Urothelium cell line (cell line): ENCODE measurements around the gene ZNF497.
"Not testable (repeated sequence)": the region's sequence is repeated elsewhere in the genome, so short reads cannot be mapped to it uniquely, and the experiment has no call there.

Experiments
- DNase-seq: peaks from one replicate; pipeline ENCODE4 v3.0.0; 2011; ENCODE audit warnings: low spot score, mixed read lengths
- FAIRE-seq: peaks from 2 replicates; lab custom pipeline; 2011; peaks lifted over from hg19 to GRCh38; lab: Jason Lieb, UNC

ZNF497 gene

DNA sequence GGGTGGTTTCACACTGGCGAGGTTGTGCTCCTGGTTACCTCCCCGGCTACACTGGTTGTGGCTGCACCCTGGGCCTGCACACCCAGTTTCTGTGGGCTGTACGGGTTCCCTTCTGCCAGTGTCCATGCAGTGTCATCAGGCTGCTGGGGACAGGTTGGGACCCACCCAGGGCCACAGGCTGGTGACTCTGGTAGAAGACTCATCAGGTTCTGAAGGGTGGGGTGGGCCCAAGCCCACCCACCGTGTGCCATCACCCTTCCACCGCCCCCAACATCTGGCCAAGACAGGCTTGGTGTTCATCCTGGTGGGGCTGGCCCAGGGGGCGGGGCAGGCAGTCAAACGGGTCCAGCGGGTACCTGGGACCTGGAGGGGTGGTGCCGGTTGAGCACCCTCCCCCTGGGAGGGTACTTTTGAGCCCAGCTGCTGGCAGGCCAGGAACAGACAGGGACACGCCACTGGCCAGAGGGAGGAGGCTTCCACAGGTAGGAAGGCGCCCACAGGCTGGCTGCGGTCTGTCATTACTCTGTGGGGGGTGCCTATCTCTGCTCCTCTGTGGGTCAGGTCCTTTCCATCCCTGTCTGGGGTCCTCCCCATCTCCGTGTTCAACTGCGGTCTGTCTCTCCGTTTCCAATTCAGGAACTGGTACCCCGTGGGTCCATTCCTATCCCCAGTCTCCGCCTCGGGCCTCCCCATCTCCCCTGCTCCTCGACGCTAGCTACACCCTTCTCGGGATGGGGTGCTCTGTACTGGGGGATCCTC, 32.8 kb upstream of the ZNF497 start, which contains the start of gene RNF225:
Gene RNF225, plus strand, starts transcription at position 437 of the 759 bp plus-strand sequence. CDS start 434 bp downstream, outside the sequence.
- no peak for DNase-seq
- FAIRE-seq: no peak

GRCh38 chr19:58394821-58395219, 32.3 kb upstream of the ZNF497 start:
- FAIRE-seq (no peak), DNase-seq (no peak)

DNA sequence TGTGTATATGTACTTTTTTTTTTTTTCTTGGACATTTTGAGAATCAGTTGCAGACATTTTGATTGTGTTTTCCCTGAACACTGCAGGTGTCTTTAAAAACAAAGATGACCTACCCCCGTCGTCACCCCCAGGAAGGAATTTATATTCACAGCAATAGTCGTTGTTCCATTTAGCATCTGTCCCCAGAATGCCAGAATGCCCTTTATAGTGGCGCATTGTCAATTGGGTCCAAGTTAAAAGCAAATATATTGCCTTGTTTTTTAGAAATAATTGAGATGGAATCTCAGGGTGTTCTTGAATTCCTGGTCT, 31.1 kb upstream of the ZNF497 start:
- no peak for FAIRE-seq

GRCh38 chr19:58392945-58393724, 30.6 kb upstream of the ZNF497 start:
- DNase-seq (no peak), FAIRE-seq (no peak)

More for the DNA sequence above, 31.1 kb upstream of the ZNF497 start:
- DNase-seq: no peak

- no peak for FAIRE-seq
- DNase-seq: no peak
Measured at GRCh38 chr19:58388175-58388526, 25.6 kb upstream of the ZNF497 start.

- no peak for DNase-seq
- no peak for FAIRE-seq
Measured at GRCh38 chr19:58387338-58388174, 25.0 kb upstream of the ZNF497 start.

DNA sequence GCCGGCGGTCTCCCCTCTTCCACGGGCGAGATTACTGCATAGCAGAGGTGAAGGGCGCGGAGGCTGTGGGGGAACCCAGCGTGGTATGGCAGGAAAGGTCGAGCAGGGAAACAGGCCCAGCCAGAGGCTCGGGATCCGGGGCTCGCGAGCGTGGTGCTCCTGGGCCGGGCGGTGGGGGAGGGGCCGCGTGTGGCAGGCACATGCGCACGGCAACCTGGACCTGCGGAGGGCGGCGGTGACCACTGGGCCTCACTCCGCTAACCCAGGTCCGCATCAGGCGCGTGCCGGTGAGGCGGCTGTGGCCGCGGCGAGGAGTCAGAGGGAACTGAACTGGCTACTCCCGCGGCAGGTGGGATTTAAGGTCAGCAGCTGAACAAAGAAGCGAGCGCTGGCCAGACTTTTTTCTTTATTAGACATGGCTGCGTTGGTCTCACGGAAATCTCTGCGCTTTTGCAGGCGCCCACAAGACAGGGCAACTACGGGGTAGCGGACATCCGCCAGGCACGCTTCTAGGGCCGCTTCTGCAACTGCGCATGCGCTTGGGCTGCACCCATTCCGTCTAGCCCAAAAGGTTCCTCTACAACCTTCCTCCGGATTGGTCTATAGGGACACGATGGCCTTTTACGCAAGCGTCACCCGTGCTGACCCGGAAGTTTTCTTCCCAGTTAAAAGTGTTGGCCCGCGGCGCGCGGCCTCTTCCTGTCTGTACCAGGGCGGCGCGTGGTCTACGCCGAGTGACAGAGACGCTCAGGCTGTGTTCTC, 24.2 kb upstream of the ZNF497 start, which contains the start of gene RPS5:
Gene RPS5, plus strand, starts transcription at position 694 of the 762 bp plus-strand sequence. CDS start 869 bp downstream, outside the sequence.
- peak; percentile 65 for FAIRE-seq
- peak; percentile 99 for DNase-seq

GRCh38 chr19:58385891-58386575, 23.5 kb upstream of the ZNF497 start:
- DNase-seq: no peak
- no peak for FAIRE-seq

DNA sequence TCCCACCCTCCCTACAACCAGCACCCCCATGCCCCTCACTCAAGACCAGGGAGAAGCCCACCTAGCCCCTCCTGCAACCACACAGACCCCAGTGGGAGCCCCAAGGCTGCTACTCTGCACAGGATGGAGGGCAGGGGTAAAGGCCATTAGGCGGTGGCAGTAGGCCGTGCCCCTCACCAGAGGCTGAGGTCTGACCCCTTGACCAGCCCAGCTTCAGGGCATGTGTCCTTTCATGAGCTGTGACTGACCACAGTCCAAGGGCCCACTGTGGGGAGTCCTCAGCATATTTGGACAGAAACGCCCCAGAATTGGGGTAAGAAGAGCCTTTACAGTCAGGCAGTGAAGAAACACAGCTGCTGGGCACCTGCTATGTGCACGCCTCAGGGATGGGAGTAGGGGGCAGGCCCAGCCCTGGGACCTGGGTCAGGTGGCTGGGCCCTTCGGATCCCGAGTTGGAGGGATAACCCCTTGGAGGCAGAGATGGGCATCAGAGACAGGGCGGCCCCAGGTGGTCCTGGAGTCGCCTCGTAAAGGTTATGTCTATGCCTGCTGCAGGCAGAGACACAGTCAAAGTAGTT, 22.9 kb upstream of the ZNF497 start:
- DNase-seq: no peak
- FAIRE-seq: no peak

GRCh38 chr19:58382997-58383603, 20.5 kb upstream of the ZNF497 start:
- FAIRE-seq (no peak), DNase-seq (no peak)

DNA sequence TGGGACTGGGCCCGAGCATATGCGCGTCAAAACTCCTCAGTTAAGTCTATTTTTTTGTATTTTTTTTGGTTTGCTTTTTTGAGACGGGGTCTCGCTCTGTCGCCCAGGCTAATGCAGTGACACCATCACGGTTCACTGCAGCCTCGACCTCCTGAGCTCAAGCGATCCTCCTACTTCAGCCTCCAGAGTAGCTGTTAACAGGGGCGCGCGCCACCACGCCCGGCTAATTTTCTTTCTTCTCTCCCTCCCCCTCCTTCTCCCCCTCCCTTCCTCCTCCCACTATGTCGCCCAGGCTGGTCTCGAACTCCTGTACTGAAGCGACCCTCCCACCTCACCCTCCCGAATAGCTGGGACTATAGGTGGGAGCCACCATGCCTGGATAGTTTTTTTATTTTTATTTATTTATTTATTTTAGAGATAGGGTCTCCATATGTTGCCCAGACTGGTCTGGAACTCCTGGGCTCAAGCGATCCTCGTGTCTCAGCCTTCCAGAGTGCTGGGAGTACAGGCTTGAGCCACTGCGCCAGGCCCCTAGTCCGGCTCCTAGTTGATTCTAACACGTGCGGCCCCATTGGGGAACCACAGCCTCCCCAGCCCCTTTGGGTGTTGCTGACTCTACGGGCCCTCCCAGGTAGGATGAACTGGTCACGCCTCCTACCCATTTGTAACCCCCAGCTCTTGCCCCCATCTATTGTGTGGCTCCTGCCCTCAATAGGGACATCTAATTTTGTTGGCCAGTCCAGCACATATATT, 19.1 kb upstream of the ZNF497 start:
- FAIRE-seq (no peak), DNase-seq (no peak)

- peak; percentile 75 for FAIRE-seq
- peak; percentile 95 for DNase-seq
Measured at GRCh38 chr19:58380662-58381459, 18.3 kb upstream of the ZNF497 start, which contains the start of gene ZNF837. TSS of gene ZNF837 (minus strand) at chr19:58381030. CDS start at chr19:58369332, 11,698 bp downstream.

- no peak for FAIRE-seq
- DNase-seq: no peak
Measured at GRCh38 chr19:58380037-58380661, 17.6 kb upstream of the ZNF497 start.

GRCh38 chr19:58379246-58379645, 16.7 kb upstream of the ZNF497 start:
- DNase-seq (no peak), FAIRE-seq (no peak)

- not testable (repeated sequence) for DNase-seq, FAIRE-seq
Measured at GRCh38 chr19:58376724-58377123, 14.2 kb upstream of the ZNF497 start.

- DNase-seq: no peak
Measured at GRCh38 chr19:58374200-58374599, 11.6 kb upstream of the ZNF497 start.

More at GRCh38 chr19:58374200-58374599, 11.6 kb upstream of the ZNF497 start:
- no peak for FAIRE-seq
